H9 (cell line): ENCODE data around the gene JARID2. TPM values are rescaled to one million over a fixed set of nuclear protein-coding genes. Genes with fewer than 3 reads are reported as not detected.

Source experiments
- DNase-seq: peaks from one replicate; pipeline ENCODE4 v3.0.0-alpha.2; 2017
- H2AFZ ChIP-seq: one replicate; pipeline ENCODE4 v1.6.1; 2013; ENCODE audit warnings: mild to moderate bottlenecking, low read length, control low read depth, moderate library complexity
- H2AK5ac ChIP-seq: 2 replicates; pipeline ENCODE4 v1.6.1; 2013; ENCODE audit warnings: low read length, control low read depth, mixed read lengths; ENCODE audit not compliant: insufficient read length
- H2BK120ac ChIP-seq: one replicate; pipeline ENCODE4 v1.6.1; 2013; ENCODE audit warnings: low read depth, mild to moderate bottlenecking, low read length, control low read depth, inconsistent platforms; ENCODE audit not compliant: poor library complexity, severe bottlenecking
- H2BK12ac ChIP-seq: 2 replicates; pipeline ENCODE4 v1.6.1; 2013; ENCODE audit warnings: low read length, control low read depth, mixed read lengths, low read depth; ENCODE audit not compliant: insufficient read length
- H2BK15ac ChIP-seq: 2 replicates; pipeline ENCODE4 v1.6.1; 2013; ENCODE audit warnings: low read depth, low read length, control low read depth
- H2BK20ac ChIP-seq: one replicate; pipeline ENCODE4 v1.6.1; 2013; ENCODE audit warnings: low read depth, mild to moderate bottlenecking, low read length, control low read depth, inconsistent platforms; ENCODE audit not compliant: poor library complexity, severe bottlenecking
- H2BK5ac ChIP-seq: 2 replicates; pipeline ENCODE4 v1.6.1; 2013; ENCODE audit warnings: low read length, control low read depth, mixed read lengths; ENCODE audit not compliant: insufficient read length
- H3K14ac ChIP-seq: 2 replicates; pipeline ENCODE4 v1.6.1; 2013; ENCODE audit warnings: low read length, control low read depth; ENCODE audit not compliant: insufficient read depth
- H3K18ac ChIP-seq: 2 replicates; pipeline ENCODE4 v1.6.1; 2013; ENCODE audit warnings: low read depth, mild to moderate bottlenecking, mixed read lengths, low read length, control low read depth; ENCODE audit not compliant: insufficient read length
- H3K23ac ChIP-seq: 2 replicates; pipeline ENCODE4 v1.6.1; 2013; ENCODE audit warnings: low read length, control low read depth, mixed read lengths, low read depth; ENCODE audit not compliant: insufficient read length
- H3K23me2 ChIP-seq: 2 replicates; pipeline ENCODE4 v1.6.1; 2013; ENCODE audit warnings: low read depth, mild to moderate bottlenecking, mixed read lengths, low read length, control low read depth; ENCODE audit not compliant: insufficient read length, poor library complexity, severe bottlenecking
- H3K27ac ChIP-seq: 2 replicates; pipeline ENCODE4 v1.5.1; 2013; ENCODE audit warnings: low read length, control low read depth, mixed read lengths, low read depth; ENCODE audit not compliant: insufficient read length
- H3K27me3 ChIP-seq: 2 replicates; pipeline ENCODE4 v1.6.1; 2013; ENCODE audit warnings: low read length, control low read depth, inconsistent platforms; ENCODE audit not compliant: insufficient read depth
- H3K4ac ChIP-seq: 2 replicates; pipeline ENCODE4 v1.6.1; 2013; ENCODE audit warnings: low read depth, mild to moderate bottlenecking, control low read depth, inconsistent platforms, low read length, moderate library complexity
- H3K4me1 ChIP-seq: 2 replicates; pipeline ENCODE4 v1.6.1; 2013; ENCODE audit warnings: low read length, control low read depth, inconsistent platforms; ENCODE audit not compliant: insufficient read depth
- H3K4me2 ChIP-seq: 2 replicates; pipeline ENCODE4 v1.6.1; 2013; ENCODE audit warnings: low read length, control low read depth, mixed read lengths; ENCODE audit not compliant: insufficient read length, insufficient read depth
- H3K56ac ChIP-seq: 2 replicates; pipeline ENCODE4 v1.6.1; 2013; ENCODE audit warnings: low read depth, mild to moderate bottlenecking, mixed read lengths, low read length, control low read depth; ENCODE audit not compliant: insufficient read length
- H3K79me1 ChIP-seq: 2 replicates; pipeline ENCODE4 v1.6.1; 2013; ENCODE audit warnings: low read depth, mild to moderate bottlenecking, moderate library complexity, low read length, control low read depth, inconsistent platforms; ENCODE audit not compliant: insufficient read depth, poor library complexity, severe bottlenecking
- H3K79me2 ChIP-seq: 2 replicates; pipeline ENCODE4 v1.6.1; 2013; ENCODE audit warnings: low read length, control low read depth, inconsistent platforms; ENCODE audit not compliant: insufficient read depth
- H3K9ac ChIP-seq: 2 replicates; pipeline ENCODE4 v1.6.1; 2013; ENCODE audit warnings: low read length, control low read depth, mixed read lengths; ENCODE audit not compliant: insufficient read length; ENCODE audit errors: extremely low read depth
- H3K9me3 ChIP-seq: one replicate; pipeline ENCODE4 v1.6.1; 2013; ENCODE audit warnings: low read depth, low read length, inconsistent platforms; ENCODE audit not compliant: control insufficient read depth
- H3T11ph ChIP-seq: one replicate; pipeline ENCODE4 v1.6.1; 2013; ENCODE audit warnings: mild to moderate bottlenecking, low read length, control low read depth, inconsistent platforms
- H4K20me1 ChIP-seq: one replicate; pipeline ENCODE4 v1.6.1; 2013; ENCODE audit not compliant: control insufficient read depth, insufficient read length, insufficient read depth
- H4K5ac ChIP-seq: 2 replicates; pipeline ENCODE4 v1.6.1; 2013; ENCODE audit warnings: low read depth, mild to moderate bottlenecking, mixed read lengths, low read length, control low read depth; ENCODE audit not compliant: insufficient read length
- H4K8ac ChIP-seq: replicated peaks from 2 replicates; pipeline ENCODE4 v1.6.1; 2013; ENCODE audit warnings: low read length, control low read depth, mixed read lengths, low read depth; ENCODE audit not compliant: insufficient read length
- H4K91ac ChIP-seq: 2 replicates; pipeline ENCODE4 v1.6.1; 2013; ENCODE audit warnings: low read depth, mild to moderate bottlenecking, moderate library complexity, mixed read lengths, low read length, control low read depth; ENCODE audit not compliant: insufficient read length
- H3K27ac Mint-ChIP-seq, 3 experiments: 2 replicates in 2 of 3; 3 replicates in 1 of 3; pipeline ENCODE4 v1.8.0; 2020 to 2021; ENCODE audit warnings: mixed read lengths in 3 of 3, mild to moderate bottlenecking in 1 of 3, moderate library complexity in 1 of 3
- H3K27me3 Mint-ChIP-seq: 2 replicates; pipeline ENCODE4 v1.8.0; 2021; ENCODE audit warnings: low read depth, mild to moderate bottlenecking, moderate library complexity, mixed read lengths
- H3K36me3 Mint-ChIP-seq, 3 experiments: 2 replicates in 2 of 3; 3 replicates in 1 of 3; pipeline ENCODE4 v1.8.0; 2020 to 2021; ENCODE audit warnings: low read depth in 3 of 3, mixed read lengths in 3 of 3; ENCODE audit not compliant: insufficient read depth in 1 of 3
- H3K4me1 Mint-ChIP-seq, 2 experiments: 2 replicates each; pipeline ENCODE4 v1.8.0; 2020; ENCODE audit warnings: mixed read lengths in 2 of 2
- H3K4me3 Mint-ChIP-seq, 2 experiments: 2 replicates in 1 of 2; 3 replicates in 1 of 2; pipeline ENCODE4 v1.8.0; 2020 to 2021; ENCODE audit warnings: mild to moderate bottlenecking in 2 of 2, mixed read lengths in 2 of 2, moderate library complexity in 1 of 2
- H3K9me3 Mint-ChIP-seq, 2 experiments: 2 replicates in 1 of 2; 3 replicates in 1 of 2; pipeline ENCODE4 v1.8.0; 2020; ENCODE audit warnings: mild to moderate bottlenecking in 2 of 2, mixed read lengths in 2 of 2, moderate library complexity in 1 of 2
- WGBS: extraction: QIAGEN DNeasy Blood & Tissue Kit; methylation state at CpG from one replicate; pipeline ENCODE4 v1.1.7; 2013; ENCODE audit warnings: missing lambda C conversion rate, low lambda C conversion rate, mixed read lengths; ENCODE audit not compliant: insufficient read length; ENCODE audit errors: extremely low coverage; 5-methylcytosine and 5-hydroxymethylcytosine counted together
- total RNA-seq: library from RNA; stranded (reverse); gene quantifications from 2 replicates; pipeline ENCODE4 v1.2.1, GENCODE V29; 2021
- TF ChIP-seq, protein P1 (sequence below): fragments of 200-600 bp; sonication (generic); conservative IDR thresholded peaks from 3 replicates; pipeline ENCODE4 v1.8.0; 2021; ENCODE audit warnings: antibody characterized with exemption, mild to moderate bottlenecking

Gene JARID2
- total RNA-seq, 1 experiment from 2014 or later, result 174 TPM

DNA sequence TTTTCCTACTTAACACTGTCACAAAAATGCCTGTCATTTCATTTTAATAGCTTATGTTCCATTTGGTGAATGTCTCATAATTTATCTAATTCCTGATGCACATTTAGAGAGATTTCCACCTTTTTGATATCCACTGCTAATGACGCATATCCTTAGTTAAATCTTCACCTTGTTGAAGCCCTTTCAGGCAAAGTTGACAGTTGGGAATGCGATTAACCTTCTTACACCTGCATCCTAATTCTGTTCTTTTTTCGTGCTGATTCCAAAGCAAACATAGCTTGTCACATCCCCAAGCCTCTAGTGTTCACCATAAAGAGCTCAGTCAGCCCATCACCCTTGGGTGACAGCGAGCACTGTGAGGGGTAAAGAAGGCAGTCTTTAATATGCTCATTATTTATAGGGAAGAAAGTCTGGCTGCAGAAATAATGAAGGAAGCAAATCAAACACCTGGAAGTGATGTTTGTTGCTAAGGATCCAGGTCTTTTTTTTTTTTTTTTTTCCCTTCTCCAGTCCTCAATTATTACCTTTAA lies 211.3 kb downstream of the JARID2 start:
- Histone ChIP-seq H2BK120ac (no peak overlapping the region), H4K5ac (no peak overlapping the region), H3K18ac (no peak overlapping the region), H3K4me1 (peaks cover 12% of the 10 kb centered on the region; the same call in 1 of the 2 replicates), H2BK5ac (no peak overlapping the region), H3K23me2 (no peaks in the 10 kb centered on the region), H2AFZ (no peak overlapping the region), H4K8ac (no peak overlapping the region), H3T11ph (no peak overlapping the region), H3K79me1 (peaks cover 14% of the 10 kb centered on the region), H2BK15ac (no peak overlapping the region), H3K23ac (no peak overlapping the region), H3K14ac (no peak overlapping the region), H3K9ac (no peak overlapping the region), H3K56ac (no peak overlapping the region), H3K27ac (no peak overlapping the region), H3K4me2 (no peak overlapping the region), H4K91ac (no peak overlapping the region), H2BK20ac (no peak overlapping the region), H4K20me1 (no peaks in the 10 kb centered on the region), H3K9me3 (no peaks in the 10 kb centered on the region), H3K4ac (no peak overlapping the region), H2BK12ac (no peak overlapping the region), H3K27me3 (no peaks in the 10 kb centered on the region), H2AK5ac (no peak overlapping the region), H3K79me2 (peaks cover 72% of the 10 kb centered on the region)
- WGBS, result no CpG with 5 or more reads among the region's 4 CpGs
- Mint-ChIP-seq H3K4me3 (no peak overlapping the region), H3K9me3 (no peaks in the 10 kb centered on the region), H3K36me3 (peaks cover 12 to 36% (median 28%) of the 10 kb centered on the region in 3 experiments; a peak in 6 of 7 replicates), H3K27me3 (no peaks in the 10 kb centered on the region; the same call in 1 of the 2 replicates), H3K27ac (no peak overlapping the region), H3K4me1 (peaks cover 63 to 71% of the 10 kb centered on the region in 2 experiments)
- DNase-seq, result no peak
- TF ChIP-seq, protein P1, sequence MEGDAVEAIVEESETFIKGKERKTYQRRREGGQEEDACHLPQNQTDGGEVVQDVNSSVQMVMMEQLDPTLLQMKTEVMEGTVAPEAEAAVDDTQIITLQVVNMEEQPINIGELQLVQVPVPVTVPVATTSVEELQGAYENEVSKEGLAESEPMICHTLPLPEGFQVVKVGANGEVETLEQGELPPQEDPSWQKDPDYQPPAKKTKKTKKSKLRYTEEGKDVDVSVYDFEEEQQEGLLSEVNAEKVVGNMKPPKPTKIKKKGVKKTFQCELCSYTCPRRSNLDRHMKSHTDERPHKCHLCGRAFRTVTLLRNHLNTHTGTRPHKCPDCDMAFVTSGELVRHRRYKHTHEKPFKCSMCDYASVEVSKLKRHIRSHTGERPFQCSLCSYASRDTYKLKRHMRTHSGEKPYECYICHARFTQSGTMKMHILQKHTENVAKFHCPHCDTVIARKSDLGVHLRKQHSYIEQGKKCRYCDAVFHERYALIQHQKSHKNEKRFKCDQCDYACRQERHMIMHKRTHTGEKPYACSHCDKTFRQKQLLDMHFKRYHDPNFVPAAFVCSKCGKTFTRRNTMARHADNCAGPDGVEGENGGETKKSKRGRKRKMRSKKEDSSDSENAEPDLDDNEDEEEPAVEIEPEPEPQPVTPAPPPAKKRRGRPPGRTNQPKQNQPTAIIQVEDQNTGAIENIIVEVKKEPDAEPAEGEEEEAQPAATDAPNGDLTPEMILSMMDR, result no peak
